SK-N-MC (cell line): ENCODE data around the gene HACD1.

Source experiments
- DNase-seq: peaks from one replicate; pipeline ENCODE4 v3.0.0-alpha.2; 2011; ENCODE audit warnings: low read depth, low spot score
- H3K27ac ChIP-seq: fragments of 200-600 bp; sonication (generic); 2 replicates; pipeline ENCODE4 v1.5.1; 2016; ENCODE audit warnings: mixed run types
- H3K36me3 ChIP-seq: fragments of 200-600 bp; sonication (generic); 2 replicates; pipeline ENCODE4 v1.6.1; 2017; ENCODE audit warnings: antibody characterized with exemption, low read length, mixed read lengths; ENCODE audit not compliant: insufficient read depth
- H3K4me3 ChIP-seq: fragments of 200-600 bp; sonication (generic); 2 replicates; pipeline ENCODE4 v1.5.1; 2016
- H3K9ac ChIP-seq: fragments of 200-600 bp; sonication (generic); 2 replicates; pipeline ENCODE4 v1.8.0; 2017; ENCODE audit warnings: mixed run types, mixed read lengths; ENCODE audit not compliant: insufficient read length
- H3K9me3 ChIP-seq: fragments of 200-600 bp; sonication (generic); 2 replicates; pipeline ENCODE4 v1.6.1; 2017; ENCODE audit warnings: low read depth, mild to moderate bottlenecking, antibody characterized with exemption, low read length, moderate library complexity, mixed read lengths
- EZH2 ChIP-seq: fragments of 200-600 bp; sonication (generic); IDR thresholded peaks from one replicate; pipeline ENCODE4 v1.6.1; 2017; ENCODE audit warnings: antibody characterized with exemption
- FOXP2 ChIP-seq: optimal IDR thresholded peaks from 2 replicates; pipeline ENCODE3; 2011; ENCODE audit warnings: mild to moderate bottlenecking, moderate library complexity; ENCODE audit not compliant: insufficient read depth; ENCODE audit errors: extremely low read length, control extremely low read depth
- POLR2AphosphoS5 ChIP-seq: IDR thresholded peaks from 2 replicates; pipeline ENCODE4 v1.6.1; 2012; ENCODE audit warnings: mild to moderate bottlenecking, low read depth, low read length, borderline replicate concordance

The HACD1 gene

GRCh38 chr10:17626656-17627055 is 9.5 kb upstream of the HACD1 start:
- no peak overlapping the region for H3K9ac ChIP-seq
- TF ChIP-seq EZH2 (no peak), FOXP2 (no peak), POLR2AphosphoS5 (no peak)
- H3K4me3 ChIP-seq, result no peak overlapping the region
- no peaks in the 10 kb centered on the region for H3K9me3 ChIP-seq
- H3K36me3 ChIP-seq, result no peaks in the 10 kb centered on the region
- no peak overlapping the region for H3K27ac ChIP-seq
- no peak for DNase-seq

- Histone ChIP-seq H3K9me3 (no peaks in the 10 kb centered on the region), H3K4me3 (no peak overlapping the region), H3K9ac (no peak overlapping the region), H3K27ac (no peak overlapping the region), H3K36me3 (no peaks in the 10 kb centered on the region)
- DNase-seq, result no peak
- no peak for TF ChIP-seq POLR2AphosphoS5
These were observed 7.8 kb upstream of the HACD1 start for GRCh38 chr10:17624996-17625395.

- H3K9me3 ChIP-seq, result no peaks in the 10 kb centered on the region
- H3K4me3 ChIP-seq, result no peak overlapping the region
- no peak overlapping the region for H3K9ac ChIP-seq
- no peak for DNase-seq
- no peak for TF ChIP-seq FOXP2
- TF ChIP-seq POLR2AphosphoS5, result no peak
- TF ChIP-seq EZH2, result no peak
- no peak overlapping the region for H3K27ac ChIP-seq
- no peaks in the 10 kb centered on the region for H3K36me3 ChIP-seq
These were observed 4.9 kb upstream of the HACD1 start for GRCh38 chr10:17622061-17622460.

GRCh38 chr10:17616403-17617030 is 657 bp downstream of the HACD1 start:
- Histone ChIP-seq H3K27ac (no peak overlapping the region), H3K4me3 (peak overlapping the region; percentile 76), H3K9me3 (no peaks in the 10 kb centered on the region), H3K9ac (peak overlapping the region; percentile 32), H3K36me3 (no peaks in the 10 kb centered on the region)
- TF ChIP-seq POLR2AphosphoS5 (no peak), EZH2 (no peak), FOXP2 (no peak)
- DNase-seq, result no peak

- Histone ChIP-seq H3K36me3 (no peaks in the 10 kb centered on the region), H3K4me3 (no peak overlapping the region), H3K9me3 (no peaks in the 10 kb centered on the region), H3K9ac (no peak overlapping the region), H3K27ac (no peak overlapping the region)
- TF ChIP-seq FOXP2, result no peak
- no peak for TF ChIP-seq POLR2AphosphoS5
- no peak for TF ChIP-seq EZH2
- no peak for DNase-seq
These were observed 7.6 kb downstream of the HACD1 start for GRCh38 chr10:17609523-17610079.

- H3K9me3 ChIP-seq, result no peaks in the 10 kb centered on the region
- no peak overlapping the region for H3K27ac ChIP-seq
- H3K4me3 ChIP-seq, result no peak overlapping the region
- H3K36me3 ChIP-seq, result no peaks in the 10 kb centered on the region
- peak; percentile 16 for DNase-seq
- no peak overlapping the region for H3K9ac ChIP-seq
- TF ChIP-seq FOXP2, result no peak
- TF ChIP-seq EZH2, result no peak
- TF ChIP-seq POLR2AphosphoS5, result no peak
These were observed 9.4 kb downstream of the HACD1 start for GRCh38 chr10:17607603-17608332.

GRCh38 chr10:17607060-17607459 is 10.1 kb downstream of the HACD1 start:
- Histone ChIP-seq H3K4me3 (no peak overlapping the region), H3K27ac (no peak overlapping the region), H3K36me3 (no peaks in the 10 kb centered on the region), H3K9me3 (no peaks in the 10 kb centered on the region), H3K9ac (no peak overlapping the region)
- DNase-seq, result no peak
- TF ChIP-seq EZH2, result no peak
- TF ChIP-seq FOXP2, result no peak
- no peak for TF ChIP-seq POLR2AphosphoS5

- DNase-seq, result no peak
- TF ChIP-seq FOXP2, result no peak
- TF ChIP-seq EZH2, result no peak
- no peak for TF ChIP-seq POLR2AphosphoS5
These were observed 10.6 kb downstream of the HACD1 start for GRCh38 chr10:17606547-17607040.

More at GRCh38 chr10:17606547-17607040, 10.6 kb downstream of the HACD1 start:
- Histone ChIP-seq H3K27ac (no peak overlapping the region), H3K4me3 (no peak overlapping the region), H3K9me3 (no peaks in the 10 kb centered on the region), H3K9ac (no peak overlapping the region), H3K36me3 (no peaks in the 10 kb centered on the region)
